NCI-H345 (cell line): ENCODE data around the gene TMEM200A.

Experiments
- DNase-seq: peaks from one replicate; lab custom pipeline; 2025; lab: John Stamatoyannopoulos, UW

TMEM200A gene

DNA sequence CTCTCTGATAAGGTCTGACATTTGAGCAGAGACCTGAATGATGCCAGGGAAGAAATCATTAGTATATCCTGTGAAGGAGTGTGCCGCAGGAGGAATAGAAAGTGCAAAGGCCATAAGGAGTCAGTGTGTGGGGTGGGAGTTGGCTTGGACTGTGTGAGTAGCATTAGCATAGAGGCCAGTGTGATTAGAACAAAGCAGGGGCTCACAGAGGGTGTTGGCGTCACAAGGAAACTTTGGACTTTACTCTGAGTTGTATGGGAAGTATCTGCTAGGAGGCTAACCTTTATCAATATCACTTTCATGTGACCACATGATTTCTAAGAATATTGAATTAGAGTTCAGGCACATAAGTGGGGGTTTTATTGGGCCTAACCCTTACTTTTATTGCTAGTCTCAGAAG lies 12.1 kb downstream of the TMEM200A start:
- no peak for DNase-seq

DNA sequence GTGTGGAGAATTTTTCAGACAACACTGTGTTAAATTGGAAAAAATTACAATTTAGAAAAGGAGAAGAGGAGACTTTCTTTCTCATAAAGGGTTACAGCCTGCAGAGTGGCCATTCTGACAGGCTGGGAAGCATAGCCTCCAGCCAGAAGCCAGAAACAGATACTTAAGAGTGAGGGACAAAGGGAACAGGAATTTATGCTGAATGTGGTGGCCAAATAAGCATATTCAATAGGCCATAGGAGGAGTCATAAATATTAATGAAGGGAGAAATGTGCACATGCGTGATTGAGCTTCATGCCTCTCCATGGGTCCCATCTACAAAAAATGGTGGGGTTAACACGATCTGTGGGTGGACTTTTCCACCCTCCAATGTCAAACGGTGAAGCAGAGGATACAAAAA lies 13.4 kb downstream of the TMEM200A start:
- no peak for DNase-seq

DNA sequence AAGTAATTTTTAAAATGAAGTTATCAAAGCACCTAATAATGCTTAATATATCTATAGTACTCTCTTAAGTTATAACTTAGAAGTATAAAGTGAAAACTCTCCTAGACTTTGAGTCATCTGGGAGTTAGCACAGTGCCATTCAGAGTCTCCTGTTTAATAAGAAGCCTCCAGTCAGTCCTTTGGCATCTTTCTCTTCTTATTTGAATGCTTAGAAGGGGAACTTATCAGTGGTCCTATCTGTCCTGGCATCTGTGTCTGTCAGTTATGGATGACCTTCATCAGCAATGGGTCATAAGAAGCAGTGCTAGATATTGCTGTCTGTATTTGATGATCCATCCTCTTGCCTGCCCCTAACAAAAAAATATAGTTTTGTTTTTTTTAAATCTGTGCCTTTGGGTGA lies 15.2 kb downstream of the TMEM200A start:
- no peak for DNase-seq

DNA sequence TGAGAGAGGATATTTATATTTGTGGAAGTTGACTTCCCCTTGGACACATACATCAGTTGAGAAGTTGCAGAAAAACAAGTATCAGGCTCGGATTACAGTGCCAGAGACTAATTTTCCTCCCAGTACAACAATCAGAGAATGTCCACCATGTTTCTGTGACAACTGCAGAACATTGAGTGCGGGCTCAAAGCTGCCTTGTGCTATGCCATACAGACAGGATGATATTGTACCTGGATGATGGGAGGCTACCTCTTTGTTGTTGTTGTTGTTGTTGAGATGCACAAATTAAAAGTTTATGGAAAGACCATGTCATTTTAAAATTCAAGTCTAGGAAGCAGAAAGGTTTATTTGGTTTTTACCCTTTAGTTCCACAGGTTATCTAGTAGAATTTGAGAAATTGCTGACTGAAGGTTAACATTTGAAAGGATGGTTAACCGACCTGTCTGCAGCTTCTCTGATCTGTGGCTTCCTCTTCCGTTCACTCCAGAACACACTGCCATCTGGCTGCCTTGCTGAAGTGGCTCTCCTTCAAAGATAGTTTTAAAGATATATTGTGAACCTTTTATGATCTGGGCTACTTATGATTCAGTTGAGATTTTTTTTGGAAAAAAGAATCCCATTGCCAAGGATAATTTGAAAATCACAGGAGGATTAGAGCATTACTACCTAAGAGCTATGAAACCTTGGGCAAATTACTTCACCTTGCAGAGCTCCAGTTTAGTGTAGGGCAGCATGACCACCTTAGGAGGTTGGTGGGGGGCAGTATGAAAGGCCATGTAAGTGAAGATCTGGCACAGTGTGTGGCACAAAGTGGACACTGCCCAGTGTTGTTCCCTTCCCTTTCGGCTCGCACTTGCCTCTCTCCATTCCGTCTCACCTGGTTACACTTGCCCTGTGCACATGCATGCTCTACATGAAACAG lies 15.9 kb downstream of the TMEM200A start:
- no peak for DNase-seq

DNA sequence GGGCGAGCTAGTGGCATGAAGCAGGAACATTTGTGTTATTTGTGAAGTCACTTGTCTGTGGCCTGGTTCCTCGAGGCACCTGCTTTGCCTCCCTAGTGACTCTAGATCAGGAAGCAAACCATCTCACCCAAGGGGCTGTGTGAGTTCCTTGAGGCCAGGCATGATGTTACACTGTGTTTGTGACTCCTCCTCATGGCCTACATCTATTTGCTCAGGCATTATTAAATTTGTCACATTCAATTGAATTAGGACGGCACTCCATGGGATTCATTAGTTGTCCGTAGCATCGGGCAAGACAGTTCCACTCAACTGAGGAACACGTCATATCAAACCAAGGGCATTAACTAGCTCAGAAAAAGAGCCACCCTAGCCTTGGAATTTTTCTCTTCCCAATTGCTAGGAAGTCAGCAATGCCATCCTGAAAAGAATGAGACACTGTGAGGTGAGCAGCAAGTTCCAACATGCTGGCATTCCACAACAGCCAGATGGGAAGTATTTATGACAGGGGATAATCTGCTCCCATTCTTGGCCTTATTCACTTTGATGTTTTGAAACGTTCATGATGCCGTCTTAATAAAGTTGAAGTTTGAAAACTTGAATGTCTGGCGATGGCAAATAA lies 17.2 kb downstream of the TMEM200A start:
- DNase-seq: no peak

DNA sequence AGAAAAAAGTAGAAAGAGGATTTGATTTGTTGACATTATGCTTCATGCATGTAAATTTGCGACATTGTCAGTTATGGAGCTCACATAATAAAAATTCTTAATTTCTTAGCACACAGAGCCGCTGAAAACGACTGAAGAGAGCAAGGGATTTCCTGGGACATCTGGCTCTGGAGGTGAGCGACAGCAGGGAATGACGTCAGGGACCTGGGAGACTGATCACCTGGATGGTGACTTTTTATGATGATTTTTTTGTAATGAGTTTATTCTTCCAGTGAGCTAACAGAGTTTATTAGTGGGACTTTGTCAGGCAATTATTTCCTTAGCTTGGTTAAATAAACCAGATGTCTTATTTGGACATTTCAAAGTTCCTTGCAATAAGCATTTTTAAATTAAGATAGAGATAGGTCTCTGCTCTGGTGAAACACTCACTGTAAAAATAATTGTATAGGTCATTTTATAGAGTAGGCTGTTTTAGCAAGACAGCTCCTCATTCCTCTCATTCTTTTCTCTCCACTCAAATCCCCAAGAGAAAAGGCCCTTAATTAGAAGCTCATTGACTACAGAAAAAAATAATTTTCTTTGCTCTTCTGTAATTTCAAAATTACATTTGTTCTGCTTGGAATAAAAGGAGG lies 19.4 kb downstream of the TMEM200A start:
- no peak for DNase-seq

DNA sequence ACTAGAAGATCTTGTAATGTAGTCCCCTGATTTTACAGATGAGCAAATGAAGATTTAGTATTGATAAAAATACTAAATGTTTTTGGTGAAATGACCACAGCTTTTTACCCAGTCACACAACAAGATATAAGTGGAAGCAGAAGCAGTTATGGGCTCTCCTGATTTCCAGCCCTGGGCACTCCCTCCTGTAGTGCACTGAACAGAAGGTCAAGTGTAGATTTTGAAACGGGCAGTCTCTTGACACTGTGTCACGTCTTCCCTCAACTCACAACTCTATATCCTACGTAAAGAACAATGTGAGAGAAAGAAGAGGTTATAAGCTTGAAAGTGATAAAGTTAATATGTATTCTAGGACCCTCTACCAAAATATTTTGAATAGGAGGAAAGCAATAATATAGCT lies 23.3 kb downstream of the TMEM200A start:
- no peak for DNase-seq

DNA sequence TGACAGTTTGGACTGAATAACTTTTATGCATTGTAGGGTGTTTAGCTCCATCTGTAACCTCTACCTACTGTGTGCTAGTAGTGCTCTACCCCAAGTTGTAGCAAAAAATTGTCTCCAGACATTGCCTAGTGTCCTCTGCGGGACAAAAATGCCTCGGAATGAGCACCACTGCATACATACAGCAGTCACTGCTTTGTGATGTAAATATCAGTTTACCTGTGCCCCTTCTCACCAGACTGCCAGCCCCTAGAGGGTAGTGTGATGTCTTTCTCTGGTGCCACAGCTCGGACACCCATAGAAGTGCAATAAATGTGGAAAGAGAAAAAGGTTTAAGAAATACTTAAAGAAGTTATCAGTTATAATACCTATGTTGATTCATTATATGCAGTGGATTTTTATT lies 25.1 kb downstream of the TMEM200A start:
- no peak for DNase-seq

DNA sequence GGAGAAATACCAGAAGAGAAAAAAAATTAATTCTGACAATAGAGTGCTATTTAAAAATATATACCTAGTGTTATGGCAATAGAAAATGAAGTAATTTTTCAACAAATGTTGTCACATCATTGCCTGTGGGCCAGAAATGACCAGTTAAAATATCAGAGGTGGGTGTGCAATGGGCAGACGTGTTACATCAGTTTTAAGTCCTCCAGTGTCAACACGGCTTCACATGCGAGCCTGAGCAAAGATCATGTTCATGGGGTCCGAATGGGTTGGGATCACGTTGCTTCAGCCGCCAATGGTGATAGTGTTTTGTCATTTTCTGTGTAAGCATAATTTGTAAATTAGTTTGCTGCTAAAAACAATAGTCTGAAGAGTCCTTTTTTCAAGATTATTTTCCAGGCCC lies 27.5 kb downstream of the TMEM200A start:
- DNase-seq: no peak

DNA sequence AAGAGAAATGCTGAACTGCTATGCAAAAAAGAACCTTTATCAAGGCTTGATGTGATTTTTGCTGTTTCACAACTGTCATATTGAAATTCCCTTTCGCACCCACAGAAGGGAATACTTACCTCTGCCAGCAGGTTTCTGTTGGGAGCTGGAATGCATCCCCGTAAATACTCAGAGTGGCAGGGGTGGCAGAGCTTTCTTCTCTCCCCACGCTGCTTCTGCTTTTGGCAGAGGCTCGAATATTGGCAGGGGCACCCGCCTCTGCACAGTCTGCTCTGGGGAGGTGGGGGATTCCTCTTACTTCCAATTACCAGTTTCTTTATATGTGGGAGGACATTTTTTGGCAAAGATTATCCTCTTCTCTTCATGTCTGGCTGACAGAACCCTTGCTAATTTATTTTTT lies 28.4 kb downstream of the TMEM200A start:
- no peak for DNase-seq

DNA sequence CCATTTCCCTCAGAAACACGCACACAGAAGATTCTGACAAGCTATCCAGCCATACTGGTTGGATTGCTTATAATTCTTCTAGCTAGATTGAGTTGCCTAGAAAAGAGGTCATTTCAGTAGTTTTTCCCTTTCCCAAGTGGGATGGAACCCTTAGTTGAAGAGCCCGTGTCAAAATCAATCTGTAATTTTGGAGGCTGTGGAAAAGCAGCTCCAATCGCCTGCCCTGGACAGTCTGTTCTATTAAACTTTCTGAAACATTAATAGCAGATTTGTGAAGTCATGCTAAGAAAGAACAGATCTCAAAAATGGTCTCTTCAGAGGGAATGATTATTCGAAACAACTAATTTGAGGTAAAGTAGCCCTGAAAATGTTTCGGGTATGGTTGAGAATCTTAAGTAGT lies 29.3 kb downstream of the TMEM200A start:
- no peak for DNase-seq

DNA sequence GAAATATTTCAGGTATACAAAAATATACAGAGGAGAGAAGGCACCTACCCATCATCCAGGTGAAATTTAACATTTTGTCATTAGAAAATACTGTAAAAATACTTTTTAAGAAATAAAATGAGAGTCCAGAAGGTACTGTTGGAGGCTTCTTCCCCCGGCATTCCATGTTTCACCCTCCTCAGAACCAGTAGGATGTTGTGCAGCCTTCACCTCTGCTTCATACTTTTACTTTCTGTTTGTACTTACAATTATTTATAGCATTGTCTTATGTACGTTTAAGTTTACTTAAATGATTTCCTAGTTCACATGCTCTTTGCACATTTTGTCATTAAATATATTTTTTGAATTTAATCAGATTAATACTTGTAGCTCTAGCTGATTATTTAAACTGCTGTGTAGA lies 30.9 kb downstream of the TMEM200A start:
- DNase-seq: no peak

DNA sequence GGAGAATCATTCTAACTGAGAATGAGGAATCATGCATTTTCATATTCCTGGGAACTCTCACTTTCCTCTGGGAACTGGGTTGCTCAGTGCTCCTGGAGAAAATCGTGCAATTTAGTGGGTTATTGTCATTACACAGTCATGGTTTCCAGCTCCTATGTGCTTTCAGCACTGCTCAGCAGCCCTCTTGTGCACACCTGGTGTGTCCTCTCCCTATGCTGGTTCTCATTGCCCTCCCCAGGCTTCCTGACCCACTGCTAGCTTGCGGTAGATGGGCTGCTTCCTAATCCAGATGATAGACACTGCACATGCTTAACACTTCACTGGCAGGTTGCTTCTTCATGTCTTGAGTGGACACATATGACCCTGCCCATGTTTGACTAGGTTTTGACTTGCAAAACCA lies 39.7 kb downstream of the TMEM200A start:
- DNase-seq: no peak

DNA sequence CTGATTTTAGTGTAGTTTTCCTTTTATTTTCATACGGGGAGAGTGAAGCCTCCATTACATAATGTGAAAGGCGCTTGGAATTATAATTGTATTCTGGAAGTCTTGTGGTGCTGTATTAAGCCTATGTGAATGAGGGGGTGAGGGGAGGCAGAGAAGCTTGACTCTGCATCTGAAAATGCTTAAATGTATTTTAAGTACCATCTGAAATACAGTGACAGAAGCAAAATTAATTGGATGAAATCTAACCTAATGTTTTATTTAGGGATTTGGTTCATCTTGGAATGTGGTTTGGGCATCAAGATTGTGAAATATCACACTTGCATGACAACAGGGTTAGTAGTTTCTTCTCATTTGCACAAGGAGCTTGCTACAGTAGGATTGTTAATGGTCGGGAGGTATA lies 41.2 kb downstream of the TMEM200A start:
- DNase-seq: no peak

DNA sequence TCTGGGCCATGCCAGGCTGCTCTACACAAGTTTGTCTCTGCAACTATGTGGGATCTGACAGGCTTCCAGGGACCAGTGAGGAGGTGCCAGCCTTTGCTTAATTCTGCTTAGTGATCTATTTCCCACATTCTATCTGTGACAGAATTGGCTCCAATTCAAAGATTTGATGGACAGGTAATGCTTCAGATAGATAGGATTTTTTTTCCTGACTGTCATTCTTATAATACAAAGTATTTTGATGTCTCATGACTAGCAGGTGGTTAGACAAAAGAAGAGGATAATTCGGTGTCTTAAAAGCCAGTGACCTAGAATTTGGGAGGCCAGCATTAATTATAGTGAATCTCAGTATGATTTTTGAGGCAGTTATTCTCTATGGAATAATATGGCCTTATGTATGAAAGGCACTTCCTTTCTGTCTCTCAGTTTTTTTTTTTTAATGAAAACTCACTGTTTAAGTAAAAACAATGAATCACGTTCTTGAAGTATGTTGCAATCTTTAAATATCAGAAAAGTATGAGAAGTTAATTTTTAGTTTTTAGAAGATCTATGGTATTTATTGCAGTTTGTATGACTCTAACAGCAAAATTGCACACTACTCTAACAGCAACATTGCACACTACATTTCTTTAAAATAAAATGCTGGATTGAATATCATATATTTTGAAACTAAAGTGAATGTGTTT lies 43.7 kb downstream of the TMEM200A start:
- DNase-seq: no peak

DNA sequence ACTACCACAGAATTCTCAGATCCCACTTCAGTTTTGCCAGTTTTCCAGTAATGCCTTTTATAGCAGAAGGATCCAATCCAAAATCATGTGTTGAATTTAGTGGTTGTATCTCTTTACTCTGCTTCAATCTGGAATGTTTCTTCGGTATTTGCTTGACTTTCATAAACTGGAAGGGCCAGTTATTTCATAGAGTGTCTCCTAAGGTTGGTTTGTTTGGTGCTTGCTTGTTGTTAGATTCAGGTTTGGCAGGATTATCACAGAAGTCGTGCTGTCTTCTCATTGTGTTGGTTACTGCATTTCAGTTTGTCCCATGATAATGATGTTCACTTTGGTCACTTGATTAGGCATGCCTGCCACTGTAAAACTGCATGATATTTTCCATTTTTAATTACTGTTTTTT lies 45.7 kb downstream of the TMEM200A start:
- DNase-seq: no peak

DNA sequence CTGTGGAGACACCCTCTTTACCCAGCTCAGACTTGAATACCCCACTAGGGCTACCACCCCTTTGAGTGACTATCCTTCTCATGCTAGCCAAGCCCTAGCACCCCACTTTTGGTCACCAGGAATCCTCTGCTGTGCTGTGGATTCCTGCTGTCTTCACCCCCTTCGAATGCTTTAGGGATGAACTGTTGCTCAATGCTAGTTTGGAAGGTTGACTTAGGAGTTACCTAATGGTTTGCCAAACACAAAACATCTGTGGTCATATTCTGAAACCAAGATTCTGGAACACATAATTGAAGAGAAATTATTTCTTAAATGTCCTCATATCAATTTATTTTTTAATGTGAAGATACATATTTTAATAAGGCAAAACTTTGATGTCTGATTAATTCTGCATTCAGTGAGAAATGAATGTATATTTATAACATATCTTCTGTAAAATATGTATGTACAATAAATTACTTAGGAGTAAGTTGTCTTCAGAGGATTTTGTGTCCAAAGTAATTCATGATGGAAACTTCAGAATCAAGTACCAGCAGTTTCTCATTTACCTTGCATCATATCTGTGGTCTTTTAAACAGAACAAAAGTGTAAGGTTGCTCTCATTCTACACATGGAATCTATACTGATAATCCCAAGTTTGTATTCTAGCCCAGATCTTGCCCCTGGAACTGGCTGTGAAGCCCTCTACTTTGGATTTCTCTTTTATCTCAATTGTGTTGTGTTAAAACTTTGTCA lies 46.9 kb downstream of the TMEM200A start:
- no peak for DNase-seq

DNA sequence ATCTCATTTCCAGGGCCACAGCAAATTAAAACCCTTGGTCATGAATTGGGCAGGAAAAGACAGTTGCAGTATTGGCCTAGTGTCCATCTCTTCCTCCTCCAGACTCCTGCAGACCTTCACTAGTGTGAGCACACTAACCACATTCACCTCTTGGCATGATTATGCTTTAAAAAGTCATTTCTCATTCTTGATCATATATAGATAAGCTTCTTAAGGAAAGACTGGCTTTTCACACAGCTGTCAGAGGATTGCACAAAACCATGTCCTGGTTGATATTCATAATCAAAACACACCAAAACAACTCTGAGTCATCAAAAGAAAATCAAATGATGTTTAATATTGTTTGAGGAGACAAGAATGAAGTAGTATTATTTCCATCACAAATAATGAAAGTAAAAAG lies 52.1 kb downstream of the TMEM200A start:
- no peak for DNase-seq

DNA sequence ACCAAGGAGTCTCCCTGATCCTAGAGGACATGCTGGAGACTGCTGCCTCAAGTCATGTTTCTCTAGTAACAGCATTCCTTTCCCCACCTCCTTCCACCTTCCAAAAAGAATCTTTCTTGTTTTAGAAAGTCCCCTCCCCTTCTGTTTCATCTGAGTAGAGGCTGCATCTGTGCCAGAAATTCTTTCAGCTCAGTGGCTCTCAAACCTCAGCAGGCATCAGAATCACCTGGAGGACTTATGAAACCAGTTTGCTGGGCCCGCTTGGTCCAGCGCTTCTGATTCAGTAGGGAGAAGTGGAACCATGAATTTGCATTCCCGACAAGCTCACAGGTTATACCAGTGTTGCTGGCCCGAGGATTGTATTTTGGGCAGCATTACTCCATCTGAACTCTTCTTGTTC lies 55.1 kb downstream of the TMEM200A start:
- no peak for DNase-seq

DNA sequence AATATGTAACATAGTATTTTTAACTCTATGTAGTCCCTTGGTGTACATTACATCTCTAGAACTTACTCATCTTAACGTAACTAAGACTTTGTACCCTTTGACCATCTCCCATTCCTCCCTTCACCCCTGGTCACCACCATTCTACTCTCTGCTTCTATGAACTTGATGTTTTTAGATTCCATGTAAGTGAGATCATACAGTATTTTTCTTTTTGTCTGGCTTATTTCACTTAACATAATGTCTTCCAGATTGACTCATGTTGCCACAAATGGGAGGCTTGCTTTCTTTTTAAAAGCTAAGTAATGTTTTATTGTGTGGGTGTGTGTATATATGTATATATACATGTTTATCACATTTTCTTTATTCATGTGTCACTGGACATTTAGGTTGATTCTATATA lies 55.8 kb downstream of the TMEM200A start:
- no peak for DNase-seq

DNA sequence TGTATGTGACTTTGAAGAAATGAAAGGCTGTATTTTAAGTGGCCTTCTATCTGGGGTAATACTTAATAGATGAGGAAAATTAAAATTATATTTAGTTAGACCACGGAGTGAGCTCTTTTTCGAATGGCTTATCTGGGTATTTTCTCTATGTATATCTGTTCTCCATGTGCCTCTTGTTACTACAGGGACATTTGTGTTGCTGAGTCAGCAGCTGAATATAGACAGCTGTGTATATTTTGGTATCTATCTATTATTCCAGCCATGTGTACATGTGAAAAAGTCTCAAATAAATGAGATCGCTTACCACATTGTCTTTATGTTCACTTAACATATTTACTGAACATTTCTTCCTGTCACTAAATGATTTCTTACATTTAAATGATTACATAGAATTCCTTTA lies 57.2 kb downstream of the TMEM200A start:
- no peak for DNase-seq

DNA sequence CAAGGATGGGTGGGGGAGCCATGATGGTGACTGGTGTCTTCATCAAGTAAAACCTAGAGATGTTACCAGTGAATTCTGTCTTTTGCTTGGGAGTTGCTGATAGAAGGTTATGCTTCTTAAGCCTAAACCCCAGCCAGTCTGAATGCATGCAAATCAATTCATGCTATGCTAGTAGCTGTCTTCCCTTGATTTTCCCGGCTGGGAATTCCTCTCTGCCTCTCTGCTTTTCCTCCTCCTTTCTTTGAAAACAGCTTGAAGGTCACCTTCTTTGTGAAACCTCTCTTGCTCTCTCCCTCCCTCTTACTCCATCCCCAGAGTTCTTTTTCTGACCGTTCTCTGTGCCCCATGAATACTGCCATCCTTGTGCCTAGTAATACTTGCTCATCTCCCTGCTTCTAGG lies 58.9 kb downstream of the TMEM200A start:
- no peak for DNase-seq
